ENCODE measurements around the gene RITA1. TPM values are rescaled to one million over a fixed set of nuclear protein-coding genes. Genes with fewer than 3 reads are reported as not detected.

Gene RITA1
- total and polyA plus RNA-seq, 2 donors (not counting 1 experiment from before 2014, with no cell fraction given): 8.1 to 17.9 TPM

DNA sequence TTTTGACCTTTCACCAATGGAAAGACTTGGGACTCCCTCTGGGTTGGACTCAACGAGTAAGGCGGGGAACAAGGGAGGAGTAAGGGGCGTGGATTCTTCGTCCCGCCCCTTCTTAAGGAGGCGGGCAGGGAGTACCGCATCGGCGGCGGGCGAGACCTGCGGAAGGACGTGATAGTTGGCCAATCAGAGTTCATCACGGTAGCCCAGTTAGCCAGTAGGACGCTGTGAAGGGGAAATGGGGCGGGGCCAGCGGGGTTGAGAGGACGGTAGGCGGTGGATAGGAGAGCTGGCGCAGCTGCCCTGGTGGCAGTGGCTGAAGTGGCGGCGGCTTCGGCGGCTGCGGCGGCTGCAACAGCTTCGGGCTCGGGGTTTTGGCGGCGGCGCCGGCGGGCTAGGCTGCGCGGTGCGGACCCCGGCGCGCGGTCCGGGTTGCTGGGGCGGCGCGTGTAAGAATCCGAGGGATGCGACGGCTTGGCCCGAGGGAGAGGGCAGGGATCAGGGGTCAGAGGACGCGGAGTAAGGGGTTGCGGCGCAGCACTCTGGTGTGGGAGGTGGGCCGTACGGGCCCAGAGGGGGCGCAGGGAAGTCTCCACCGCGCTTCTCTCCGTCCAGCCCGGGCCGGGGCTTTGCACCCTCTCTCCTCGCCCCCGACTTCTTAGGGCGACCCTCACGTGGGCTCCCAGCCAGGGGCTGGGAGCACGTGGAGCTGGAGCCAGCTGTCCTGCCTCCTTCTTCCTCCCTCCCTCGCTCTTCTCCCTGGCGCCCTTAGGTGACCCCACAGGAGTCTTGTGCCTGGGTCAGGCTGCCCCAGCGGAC is 35.9 kb downstream of the RITA1 start, which contains the start of gene TPCN1:
TPCN1 (plus strand) TSS at position 284 of the 816 bp plus-strand sequence. CDS start 5,389 bp downstream, outside the sequence.
- 1% methylated on average over 68 of the region's 68 CpGs for WGBS (ENCODE audit: insufficient coverage)
- H3K9me3 ChIP-seq (ENCODE audit: control extremely low read depth in 1 of 3, control insufficient read depth in 2 of 3, insufficient read depth in 1 of 3, low read length in 2 of 3): no peaks in the 10 kb centered on the region
- Mint-ChIP-seq H3K9me3 (ENCODE audit: insufficient read depth) (no peaks in the 10 kb centered on the region), H3K27me3 (no peaks in the 10 kb centered on the region), H3K4me1 (peaks cover 41% of the 10 kb centered on the region), H3K4me3 (peak within 1 kb of the TSS; percentile 90), H3K27ac (peak within 1 kb of the TSS; percentile 89)
- H4K20me1 ChIP-seq (ENCODE audit: control insufficient read depth, insufficient read depth, low read length, poor library complexity, severe bottlenecking): no peaks in the 10 kb centered on the region
- no peaks in the 10 kb centered on the region for H3K36me3 ChIP-seq (replicated peaks in 1 of 2; ENCODE audit: control extremely low read depth in 1 of 2, control insufficient read depth in 1 of 2, extremely low read depth in 1 of 2, insufficient read depth in 2 of 2, low read length in 1 of 2)
- ChIA-PET CTCF (interaction anchor here (0.6 to 5.4 kb wide), 8 partner anchors 8 to 36 kb away, joined by 3 to 53 read pairs (median 4); partner anchors contain the start of genes DDX54 and RITA1), POLR2A (interaction anchor here (0.7 to 4.0 kb wide), 10 partner anchors 9 to 69 kb away, joined by 3 to 69 read pairs (median 8); partner anchors contain the start of genes DDX54 and RITA1)
- peak; percentile 100 for DNase-seq
- TF ChIP-seq, protein P1, sequence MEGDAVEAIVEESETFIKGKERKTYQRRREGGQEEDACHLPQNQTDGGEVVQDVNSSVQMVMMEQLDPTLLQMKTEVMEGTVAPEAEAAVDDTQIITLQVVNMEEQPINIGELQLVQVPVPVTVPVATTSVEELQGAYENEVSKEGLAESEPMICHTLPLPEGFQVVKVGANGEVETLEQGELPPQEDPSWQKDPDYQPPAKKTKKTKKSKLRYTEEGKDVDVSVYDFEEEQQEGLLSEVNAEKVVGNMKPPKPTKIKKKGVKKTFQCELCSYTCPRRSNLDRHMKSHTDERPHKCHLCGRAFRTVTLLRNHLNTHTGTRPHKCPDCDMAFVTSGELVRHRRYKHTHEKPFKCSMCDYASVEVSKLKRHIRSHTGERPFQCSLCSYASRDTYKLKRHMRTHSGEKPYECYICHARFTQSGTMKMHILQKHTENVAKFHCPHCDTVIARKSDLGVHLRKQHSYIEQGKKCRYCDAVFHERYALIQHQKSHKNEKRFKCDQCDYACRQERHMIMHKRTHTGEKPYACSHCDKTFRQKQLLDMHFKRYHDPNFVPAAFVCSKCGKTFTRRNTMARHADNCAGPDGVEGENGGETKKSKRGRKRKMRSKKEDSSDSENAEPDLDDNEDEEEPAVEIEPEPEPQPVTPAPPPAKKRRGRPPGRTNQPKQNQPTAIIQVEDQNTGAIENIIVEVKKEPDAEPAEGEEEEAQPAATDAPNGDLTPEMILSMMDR (IDR thresholded peaks at IDR 0.05): peak; percentile 21
- no peak for TF ChIP-seq EZH2 (IDR thresholded peaks at IDR 0.05; ENCODE audit: borderline replicate concordance, insufficient read depth, low read depth, low read length, poor library complexity, severe bottlenecking)
- H3K27ac ChIP-seq (ENCODE audit: low read length in 2 of 2): peak within 1 kb of the TSS; percentile 72 to 93
- peaks cover 43% of the 10 kb centered on the region for H3K79me2 ChIP-seq (ENCODE audit: control insufficient read depth, insufficient read depth, low read length)
- intact Hi-C loops (cut with micrococcal nuclease): loop anchor here (1.0 to 5.0 kb wide), 6 partner anchors 8 to 144 kb away; partner anchors contain the start of genes DDX54 and RITA1
- peaks cover 32 to 55% of the 10 kb centered on the region in 2 donors for H3K4me1 ChIP-seq (ENCODE audit: control insufficient read depth in 2 of 2, insufficient read depth in 2 of 2, low read length in 2 of 2)
- peak within 1 kb of the TSS; percentile 69 to 92 (median 86) for H3K4me3 ChIP-seq (ENCODE audit: control extremely low read depth in 1 of 5, extremely low read depth in 1 of 5, insufficient read depth in 1 of 5, low read depth in 2 of 5, low read length in 4 of 5)
- peak within 1 kb of the TSS; percentile 74 for H2AFZ ChIP-seq (ENCODE audit: insufficient read depth, low read depth, low read length, poor library complexity, severe bottlenecking)
- H3K9ac ChIP-seq (ENCODE audit: low read length): peak within 1 kb of the TSS; percentile 87
- no peaks in the 10 kb centered on the region for H3K27me3 ChIP-seq (replicated peaks in 1 of 4; ENCODE audit: control extremely low read depth in 1 of 4, control insufficient read depth in 3 of 4, insufficient read depth in 4 of 4, low read length in 3 of 4)
- peak within 1 kb of the TSS; percentile 96 for H3K4me2 ChIP-seq (replicated peaks; ENCODE audit: low read depth, low read length, poor library complexity, severe bottlenecking)
- ATAC-seq (ENCODE audit: low read depth): peak; percentile 89
